Putamen (tissue), 1 donor: Measurements from ENCODE around the gene FAM107B.
"Not testable (repeated sequence)": the region's sequence is repeated elsewhere in the genome, so short reads cannot be mapped to it uniquely, and the experiment has no call there.

Experiments used
- DNase-seq: peaks from one replicate; pipeline ENCODE4 v3.0.0-alpha.2; 2016; ENCODE audit warnings: low spot score

Gene FAM107B

DNA sequence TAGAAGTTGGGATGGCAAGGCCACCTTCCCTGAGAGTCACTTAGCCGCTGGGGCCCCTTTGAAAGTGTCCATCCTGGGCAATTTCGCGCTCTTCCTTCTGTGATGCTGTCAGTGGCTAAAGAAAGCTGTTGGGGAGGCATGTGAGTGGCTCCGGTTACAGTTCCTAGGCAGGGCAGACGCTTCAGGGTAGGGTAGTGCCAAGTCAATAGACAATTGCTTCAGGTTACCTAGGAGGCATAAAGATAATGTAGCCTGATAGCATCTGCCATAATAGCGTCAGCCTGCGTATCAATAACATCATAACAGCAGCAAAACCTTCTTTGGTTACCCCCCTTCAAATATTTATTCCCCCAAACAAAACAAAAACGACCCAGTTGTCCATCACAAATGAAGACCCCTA lies at the start of gene FAM107B:
Gene FAM107B (minus strand): TSS at position 101 of the 400 bp plus-strand sequence. CDS start 234 bp downstream, outside the sequence.
- no peak for DNase-seq

DNA sequence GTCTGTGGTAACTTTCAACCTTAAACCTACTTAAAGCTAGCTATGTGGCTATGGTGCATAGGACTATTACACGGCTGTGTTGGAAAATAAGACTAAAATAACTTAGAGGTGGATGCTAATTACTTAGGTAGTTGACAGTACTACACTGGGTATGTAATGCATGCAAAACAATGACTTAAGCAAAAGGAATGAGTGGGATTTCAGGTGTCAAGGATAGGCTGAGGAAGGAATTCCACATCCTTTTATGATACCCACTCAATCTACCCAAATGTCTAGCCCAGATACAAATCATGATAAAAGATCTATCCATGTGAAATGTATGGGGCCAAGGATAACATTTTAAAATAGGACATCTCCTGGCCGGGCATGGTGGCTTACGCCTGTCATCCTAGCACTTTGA lies 49.3 kb upstream of the FAM107B start:
- DNase-seq, result no peak

DNA sequence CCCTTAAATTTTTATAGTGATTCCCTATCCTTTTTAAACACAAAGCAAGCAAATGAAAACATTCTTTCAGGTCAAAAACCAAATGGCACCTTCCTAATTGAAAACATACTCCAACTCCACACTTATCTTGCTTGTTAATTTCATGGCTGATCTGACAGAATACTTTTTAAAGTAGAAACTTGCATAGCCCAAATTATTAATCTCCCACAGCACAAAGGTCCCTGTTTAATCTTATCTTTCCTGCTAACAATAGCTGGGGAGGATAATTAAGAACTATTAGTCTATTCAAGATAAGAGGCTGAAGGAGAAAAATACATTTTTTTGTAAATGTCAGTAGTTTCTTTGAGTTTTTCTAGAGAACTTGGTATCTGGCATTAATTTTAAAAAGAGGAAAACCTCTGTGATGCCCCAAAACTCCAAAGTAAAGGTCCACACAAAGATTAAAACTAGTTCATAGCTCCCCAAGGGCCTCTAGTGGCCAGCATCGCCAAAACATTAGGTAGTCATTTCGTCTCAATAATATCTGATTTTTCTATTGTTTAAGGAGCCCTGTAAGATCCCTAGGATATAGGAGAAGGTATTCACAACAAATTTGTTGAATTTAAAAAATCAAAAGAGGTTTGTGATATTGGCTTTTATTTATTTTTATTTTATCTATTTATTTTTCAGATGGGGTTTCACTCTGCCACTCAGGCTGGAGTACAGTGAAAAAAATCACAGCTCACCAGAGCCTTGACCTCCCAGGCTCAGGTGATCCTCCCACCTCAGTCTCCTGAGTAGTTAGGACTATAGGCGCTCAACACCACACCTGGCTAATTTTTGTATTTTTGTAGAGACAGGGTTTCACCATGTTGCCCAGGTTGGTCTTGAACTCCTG lies 48.4 kb upstream of the FAM107B start:
- peak; percentile 23 for DNase-seq

DNA sequence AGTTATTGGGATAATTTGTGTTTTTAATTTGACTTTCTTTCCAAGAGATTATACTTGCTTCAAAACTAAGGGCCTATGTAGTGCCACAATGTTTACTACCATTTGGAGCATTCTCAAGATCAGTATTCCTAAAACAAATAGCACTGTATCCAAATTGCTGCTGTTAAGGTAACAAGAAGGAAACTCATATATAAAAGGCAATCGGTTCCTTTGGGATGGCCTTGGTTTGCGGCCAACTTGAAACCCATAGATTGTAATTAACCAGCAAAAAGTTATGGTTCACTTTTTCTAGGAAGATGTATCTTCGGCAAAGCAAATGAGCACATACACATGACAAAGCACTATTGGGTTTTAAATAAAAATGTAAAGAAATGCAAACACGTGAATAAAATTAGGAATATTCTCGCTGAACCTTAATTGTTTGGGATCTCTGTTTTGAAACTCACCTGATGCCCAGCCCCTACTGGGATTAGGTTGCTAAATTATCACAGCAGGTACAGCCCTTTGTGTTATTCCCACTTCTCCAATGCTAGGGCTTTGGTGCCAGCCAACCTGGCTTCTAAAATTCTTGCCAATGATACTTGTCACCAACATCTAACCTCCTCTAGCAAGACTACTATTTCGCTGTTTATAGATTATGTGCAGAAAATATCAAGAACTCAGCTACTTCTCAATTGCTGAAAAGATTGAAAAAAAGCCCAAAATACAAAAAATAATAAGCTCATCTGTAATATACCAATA lies 47.1 kb upstream of the FAM107B start:
- no peak for DNase-seq

DNA sequence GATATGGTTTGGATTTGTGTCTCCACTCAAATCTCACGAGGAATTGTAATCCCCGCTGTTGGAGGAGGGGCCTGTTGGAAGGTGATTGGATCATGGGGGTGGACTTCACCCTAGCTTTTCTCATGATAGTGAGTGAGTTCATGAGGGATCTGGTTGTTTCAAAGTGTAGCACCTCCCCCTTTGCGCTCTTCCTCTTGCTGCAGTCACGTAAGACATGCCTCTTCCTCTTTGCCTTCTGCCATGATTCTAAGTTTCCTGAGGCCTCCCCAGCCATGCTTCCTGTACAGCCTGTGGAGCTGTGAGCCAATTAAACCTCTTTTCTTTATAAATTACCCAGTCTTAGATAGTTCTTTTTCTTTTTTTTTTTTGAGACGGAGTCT lies 46.1 kb upstream of the FAM107B start:
- DNase-seq, result no peak

DNA sequence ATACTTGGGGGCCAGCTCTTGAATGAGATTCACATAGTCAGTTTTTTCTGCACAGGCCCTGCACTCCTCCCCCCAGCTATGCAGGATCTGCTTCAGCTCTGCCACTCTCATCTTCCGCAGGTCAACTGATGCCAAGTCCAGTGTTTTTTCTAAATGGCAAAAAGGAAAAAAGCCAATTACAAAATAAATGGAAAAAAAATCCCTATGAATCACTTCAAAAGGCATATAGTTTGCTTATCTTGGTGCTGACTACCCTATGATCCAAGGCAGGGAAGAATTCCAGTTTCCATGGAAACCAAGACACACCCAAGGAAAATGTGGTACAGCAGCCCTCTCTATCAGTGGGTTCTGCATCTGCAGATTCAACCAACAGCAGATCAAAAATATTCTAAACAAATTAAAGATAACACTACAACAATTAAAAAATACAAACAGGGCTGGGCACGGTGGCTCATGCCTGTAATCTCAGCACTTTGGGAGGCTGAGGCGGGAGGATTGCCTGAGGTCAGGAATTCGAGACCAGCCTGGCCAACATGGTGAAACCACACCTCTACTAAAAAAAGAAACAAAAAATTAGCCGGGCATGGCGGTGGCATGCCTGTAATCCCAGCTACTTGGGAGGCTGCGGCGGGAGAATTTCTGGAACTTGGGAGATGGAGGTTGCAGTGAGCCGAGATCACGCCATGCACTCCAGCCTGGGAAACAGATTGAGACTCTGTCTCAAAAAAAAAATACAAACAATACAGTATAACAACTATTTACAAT lies 45.5 kb upstream of the FAM107B start:
- DNase-seq, result peak; percentile 38

DNA sequence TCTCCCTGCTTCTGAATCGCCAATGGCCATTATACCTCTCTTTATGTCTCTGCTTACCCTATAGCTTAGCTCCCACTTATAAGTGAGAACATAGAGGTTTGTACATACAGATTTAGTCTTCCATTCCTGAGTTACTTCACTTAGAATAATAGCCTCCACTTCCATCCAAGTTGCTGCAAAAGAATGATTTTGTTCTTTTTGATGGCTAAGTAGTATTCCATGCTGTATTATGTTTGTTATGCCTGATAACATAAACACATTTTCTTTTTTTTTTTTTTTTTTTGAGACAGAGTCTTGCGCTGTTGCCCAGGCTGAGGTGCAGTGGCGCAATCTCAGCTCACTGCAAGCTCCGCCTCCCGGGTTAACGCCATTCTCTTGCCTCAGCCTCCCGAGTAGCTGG lies 42.0 kb upstream of the FAM107B start:
- not testable (repeated sequence) for DNase-seq

DNA sequence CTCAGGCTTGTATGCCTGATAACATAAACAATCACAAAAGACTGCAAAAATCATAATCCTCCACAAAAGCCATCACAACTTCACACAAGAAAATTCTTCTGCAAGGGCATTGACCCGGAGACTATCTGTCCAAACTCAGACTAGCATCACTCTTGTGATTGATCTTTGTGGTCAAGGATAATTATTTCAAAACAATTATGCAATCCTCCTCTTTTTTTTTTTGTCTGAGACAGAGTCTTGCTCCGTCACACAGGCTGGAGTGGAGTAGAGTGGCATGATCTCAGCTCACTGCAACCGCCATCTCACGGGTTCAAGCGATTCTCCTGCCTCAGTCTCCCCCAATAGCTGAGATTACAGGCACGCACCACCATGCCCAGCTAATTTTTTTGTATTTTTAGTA lies 41.0 kb upstream of the FAM107B start:
- DNase-seq, result no peak

DNA sequence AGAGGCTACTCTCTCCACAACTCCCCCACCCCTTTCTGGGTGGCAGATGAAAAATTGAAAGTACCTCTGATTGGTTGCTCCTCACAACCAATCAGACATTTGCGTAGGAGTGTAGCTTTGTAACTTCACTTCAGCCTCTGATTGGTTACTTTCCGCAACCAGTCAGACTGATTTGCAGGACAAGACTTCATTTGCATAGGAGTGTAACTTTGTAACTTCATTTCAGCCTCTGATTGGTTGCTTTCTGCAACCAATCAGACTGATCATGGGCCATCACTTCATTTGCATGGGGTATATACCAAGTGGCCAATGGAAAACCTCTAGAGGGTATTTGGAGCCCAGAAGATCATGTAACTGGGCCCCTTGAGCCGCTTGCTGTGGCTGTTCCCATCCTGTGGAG lies 37.6 kb upstream of the FAM107B start:
- DNase-seq, result no peak

DNA sequence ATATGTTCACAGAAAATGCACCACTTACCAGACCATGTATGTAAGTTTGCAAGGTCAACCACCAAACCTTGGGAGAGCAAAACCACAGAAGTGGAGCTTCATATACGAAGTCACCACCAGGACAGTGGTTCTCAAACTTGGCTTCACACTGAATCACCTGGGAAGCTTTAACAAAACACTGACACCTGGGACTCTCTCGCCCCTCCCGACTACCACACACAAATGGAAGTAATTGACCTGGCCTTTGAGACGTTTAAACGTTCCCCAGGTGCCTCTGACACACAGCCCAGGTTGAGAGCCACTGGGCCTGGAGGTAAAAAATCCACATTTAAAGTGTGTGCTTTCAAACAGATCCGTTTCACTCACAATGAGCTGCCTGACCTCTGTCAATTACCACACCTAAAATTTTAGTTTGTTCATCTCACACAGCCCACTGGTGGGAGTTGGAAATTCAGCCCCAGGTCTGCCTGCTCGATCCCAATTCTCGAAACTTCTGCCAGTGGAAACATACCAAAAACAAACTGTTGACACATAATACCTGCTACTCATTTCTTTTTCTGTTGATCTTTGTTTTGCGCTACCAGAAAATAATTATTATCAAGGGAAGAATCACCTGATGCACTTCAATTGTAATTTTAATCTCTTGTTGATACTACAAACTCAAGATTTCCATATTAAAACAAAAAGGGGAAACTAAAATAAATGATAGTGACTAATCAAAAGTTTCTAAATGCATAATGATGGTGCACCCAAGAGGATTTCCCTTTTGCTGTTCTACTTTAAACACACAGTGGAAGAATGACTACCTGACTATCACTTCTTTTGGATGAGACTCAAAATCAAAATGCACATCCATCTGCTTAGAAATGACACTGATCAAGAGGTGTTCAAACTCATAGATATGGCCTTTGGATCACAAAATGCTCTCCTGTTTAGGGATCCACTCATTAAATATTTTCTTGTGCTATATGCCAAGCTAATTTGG lies 36.6 kb upstream of the FAM107B start:
- no peak for DNase-seq

DNA sequence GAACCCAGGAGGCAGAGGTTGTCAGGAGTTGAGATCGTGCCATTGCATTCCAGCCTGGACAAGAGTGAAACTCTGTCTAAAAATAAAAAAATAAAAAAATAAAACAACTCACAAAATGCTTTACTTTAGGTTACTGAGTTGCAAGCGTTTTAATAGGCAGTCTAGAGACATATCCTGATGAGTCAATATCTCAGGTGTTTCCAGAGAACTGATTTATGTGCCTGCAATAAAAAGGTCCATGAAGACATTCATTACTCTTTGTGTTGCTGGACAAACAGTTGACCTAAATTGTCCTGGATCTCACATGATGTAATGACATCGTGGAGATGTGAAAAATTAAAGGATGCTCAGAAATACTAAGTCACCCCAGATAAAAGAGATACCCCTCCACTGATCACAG lies 31.6 kb upstream of the FAM107B start:
- DNase-seq, result no peak

DNA sequence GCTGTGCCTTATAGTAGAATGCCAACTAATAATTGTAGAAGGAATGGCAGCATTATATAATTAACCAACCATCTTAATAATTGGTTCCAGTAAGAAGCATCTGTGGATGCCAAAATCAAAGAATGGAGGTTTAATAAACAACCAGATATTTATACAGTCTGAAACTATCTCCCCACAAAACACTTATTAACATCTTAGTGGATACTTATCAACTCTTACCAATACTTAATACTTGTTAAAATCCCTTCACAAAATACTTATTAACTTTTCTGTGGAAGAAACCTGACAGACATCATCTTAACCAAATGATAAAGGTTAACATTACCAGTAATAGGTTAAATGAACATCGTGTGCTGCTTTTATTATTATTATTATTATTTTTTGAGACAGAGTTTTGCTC lies 29.1 kb upstream of the FAM107B start:
- DNase-seq, result no peak

DNA sequence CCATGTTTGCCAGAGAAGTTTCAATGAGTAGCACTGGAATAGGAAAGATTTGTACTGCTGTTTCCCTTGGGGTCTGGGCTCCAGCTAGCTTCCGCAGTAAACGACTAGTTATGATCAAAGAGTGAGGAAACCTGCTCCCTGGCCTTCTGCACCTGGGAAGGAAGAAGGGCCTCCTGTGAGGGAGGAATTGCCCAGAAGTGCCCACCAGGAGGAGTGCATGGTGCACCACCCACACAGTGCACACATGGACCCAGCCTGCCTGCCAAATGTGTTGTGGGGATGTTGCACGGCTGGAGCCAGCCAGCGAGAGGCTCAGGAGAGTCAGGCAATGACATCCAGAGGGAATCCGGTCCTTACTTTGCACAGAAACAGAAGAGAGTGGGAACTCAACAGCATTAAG lies 27.0 kb upstream of the FAM107B start:
- DNase-seq, result no peak

DNA sequence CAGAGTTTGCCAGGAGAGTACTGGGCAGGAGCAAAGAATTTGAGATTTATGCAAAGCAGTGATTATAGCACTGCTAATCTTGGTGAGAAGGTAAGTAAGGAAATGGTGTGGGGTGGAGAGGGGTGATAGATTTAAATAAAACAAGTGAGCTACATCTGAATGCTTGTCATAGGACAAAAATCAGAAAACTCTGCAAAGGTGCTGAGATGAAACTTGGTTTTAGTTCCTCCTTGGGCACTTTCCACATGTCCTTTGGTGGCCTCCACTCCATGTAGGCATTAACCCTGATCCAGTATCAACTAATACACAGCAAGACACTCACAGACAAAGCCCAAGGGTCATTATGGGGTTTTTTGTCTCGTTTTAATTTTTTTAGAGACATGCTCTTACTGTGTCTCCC lies 25.7 kb upstream of the FAM107B start:
- no peak for DNase-seq

DNA sequence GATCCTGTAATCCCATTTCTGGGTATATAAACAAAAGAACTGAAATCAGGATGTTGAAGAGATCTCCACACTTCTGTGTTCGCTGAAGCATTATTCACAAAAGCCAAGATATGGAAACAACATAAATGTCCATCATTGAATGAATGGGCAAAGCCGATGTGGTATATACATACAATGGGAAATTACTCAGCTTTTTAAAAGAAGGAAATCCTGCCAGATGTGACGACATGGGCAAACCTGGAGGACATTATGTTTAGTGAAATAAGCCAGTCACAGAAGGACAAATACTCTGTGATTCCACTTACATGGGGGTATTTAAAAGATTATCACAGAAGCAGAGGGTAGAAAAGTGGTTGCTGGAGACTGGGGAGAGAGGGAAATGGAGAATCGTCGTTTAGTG lies 23.9 kb upstream of the FAM107B start:
- no peak for DNase-seq

DNA sequence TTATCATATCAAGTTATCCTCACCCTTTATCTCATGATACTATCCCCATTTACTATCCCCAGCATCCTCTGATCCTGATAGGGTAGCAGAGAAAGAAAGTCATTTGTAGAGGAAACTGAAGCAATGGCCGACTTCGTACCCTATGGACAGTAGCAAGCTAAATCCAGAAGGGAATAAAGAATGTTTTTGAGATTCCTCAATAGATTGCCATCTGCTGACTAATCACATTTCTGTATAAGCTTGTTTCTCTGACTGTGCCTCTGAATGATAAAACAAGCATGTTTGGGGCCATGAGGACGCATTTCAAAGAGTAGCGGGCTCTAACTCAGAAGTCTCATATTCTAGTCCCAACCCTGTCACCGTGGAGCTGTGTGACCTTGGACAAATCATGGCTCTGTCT lies 13.2 kb upstream of the FAM107B start:
- no peak for DNase-seq

DNA sequence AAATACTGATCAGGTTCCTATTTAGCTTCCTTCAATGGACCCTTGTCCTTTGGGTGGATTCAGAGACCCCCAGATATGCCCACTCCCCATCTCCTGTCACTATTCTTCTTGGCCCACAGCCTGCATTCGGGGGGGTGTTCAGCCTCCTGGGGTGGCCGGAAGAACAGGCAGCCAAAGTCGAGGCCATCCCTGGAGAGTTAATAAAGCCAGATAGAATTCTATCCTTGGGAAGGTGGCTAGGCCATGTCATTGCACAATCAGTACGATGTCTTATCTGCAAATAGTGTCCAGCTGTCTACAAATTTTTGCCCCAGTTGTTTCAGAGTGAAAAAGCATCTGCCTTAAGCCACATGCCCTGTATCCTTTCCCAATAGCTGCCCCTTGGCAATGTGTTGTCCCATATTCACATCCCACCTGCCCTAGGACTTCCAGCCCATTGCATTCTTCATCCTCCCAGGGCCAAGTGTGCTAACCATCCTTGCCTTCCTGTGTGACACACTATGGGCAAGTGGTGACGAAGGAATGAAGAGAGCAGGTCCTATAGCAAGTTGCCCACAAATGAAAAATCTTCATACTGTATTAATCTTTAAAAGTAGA lies 9.9 kb upstream of the FAM107B start:
- DNase-seq, result no peak

DNA sequence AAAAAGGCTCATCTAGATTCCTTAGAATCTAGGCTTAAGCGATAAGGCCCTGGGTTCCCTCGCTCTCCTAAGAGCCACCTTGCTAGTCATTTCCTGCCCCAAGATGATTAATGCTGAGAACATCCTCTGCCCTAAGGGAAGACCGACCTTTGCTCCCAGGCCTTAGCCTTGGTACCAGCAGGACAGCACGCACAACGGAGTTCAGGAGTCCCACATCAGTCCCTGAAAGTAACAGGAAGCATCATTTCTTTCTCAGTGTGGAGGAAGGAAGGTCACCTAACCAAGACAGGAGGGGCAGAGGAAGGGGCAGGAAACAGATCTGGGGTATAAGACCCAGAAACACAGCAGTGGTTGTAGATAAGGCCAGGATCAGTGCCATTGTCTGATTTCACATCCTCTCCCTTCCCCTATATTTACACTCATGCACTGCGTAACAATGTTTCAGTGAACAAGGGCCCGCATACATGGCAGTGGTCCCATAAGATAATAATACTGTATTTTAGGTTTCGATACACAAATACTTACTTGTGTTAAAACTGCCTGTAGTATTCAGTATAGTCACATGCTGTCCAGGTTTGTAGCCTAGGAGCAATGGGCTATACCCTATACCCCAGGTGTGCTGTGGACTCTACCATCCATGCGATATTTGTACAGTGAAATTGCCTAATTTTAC lies 8.1 kb upstream of the FAM107B start:
- DNase-seq, result no peak

DNA sequence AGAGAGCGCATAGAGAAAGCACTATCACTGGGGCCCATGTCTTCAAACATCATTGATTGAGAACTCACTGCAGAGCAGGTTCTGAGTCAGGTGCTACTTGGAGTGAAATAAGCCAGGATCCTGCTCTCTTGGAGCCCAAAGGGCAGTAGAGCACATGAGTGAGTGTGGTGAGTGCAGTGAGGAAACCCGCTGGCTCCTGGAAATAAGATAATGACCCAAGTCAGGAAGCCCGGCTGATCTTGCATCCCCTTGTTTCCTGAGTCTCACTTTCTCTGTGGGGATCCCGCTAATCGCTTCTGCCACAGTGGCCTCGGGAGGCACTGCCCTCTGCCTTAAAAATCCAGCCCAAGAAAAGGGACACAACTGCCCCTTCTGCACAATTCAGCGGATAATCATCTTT lies 7.1 kb upstream of the FAM107B start:
- DNase-seq, result no peak

DNA sequence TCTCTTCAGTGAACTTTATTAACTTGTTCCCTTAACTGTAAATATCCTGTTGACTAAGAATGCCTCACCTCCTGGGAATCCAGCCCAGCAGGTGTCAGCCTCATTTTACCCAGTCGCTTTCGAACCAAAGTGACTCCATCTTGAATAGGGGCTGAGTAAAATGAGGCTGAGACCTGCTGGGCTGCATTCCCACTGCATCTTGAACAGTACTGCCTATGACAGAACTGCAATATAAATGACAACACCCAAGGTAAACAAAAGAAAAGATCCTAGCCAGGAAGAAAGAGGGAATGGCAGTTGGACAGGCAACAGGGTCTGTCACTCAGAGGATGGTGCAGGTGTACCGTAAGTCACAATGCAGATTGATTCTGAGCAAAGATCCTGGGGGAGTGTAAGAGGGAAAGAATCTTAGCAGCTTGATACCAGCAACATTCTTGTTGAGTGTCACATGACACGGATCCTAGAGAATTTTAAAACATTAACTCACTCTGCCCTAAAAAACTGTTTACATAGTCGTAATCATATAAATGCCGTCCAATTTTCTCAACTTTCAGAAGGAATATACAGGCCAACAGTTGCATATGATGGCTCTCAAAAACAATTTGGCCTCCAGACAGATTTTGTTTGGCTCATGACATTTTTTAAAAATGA lies 4.4 kb upstream of the FAM107B start:
- no peak for DNase-seq
